Sigmoid colon (tissue), 7 donors: ENCODE results near the gene PPP2R5B. TPM values are rescaled to one million over a fixed set of nuclear protein-coding genes. Genes with fewer than 3 reads are reported as not detected.

Experiments used
- DNase-seq: peaks from one replicate; pipeline ENCODE4 v3.0.0-alpha.2; 2019
- H3K27ac ChIP-seq, 4 donors: fragments of 200-600 bp; sonication (generic); one replicate each; pipeline ENCODE4 v1.5.1; 2016 to 2019; ENCODE audit warnings: mild to moderate bottlenecking in 1 of 4
- H3K27me3 ChIP-seq, 3 donors: fragments of 200-600 bp; sonication (generic); one replicate each; pipeline ENCODE4 v1.5.1; 2019; ENCODE audit warnings: mild to moderate bottlenecking in 1 of 3
- H3K36me3 ChIP-seq, 4 donors: fragments of 200-600 bp; sonication (generic); one replicate each; pipeline ENCODE4 v1.5.1; 2016 to 2019
- H3K4me1 ChIP-seq, 4 donors: fragments of 200-600 bp; sonication (generic); one replicate each; pipeline ENCODE4 v1.5.1; 2017 to 2019
- H3K4me3 ChIP-seq, 4 donors: fragments of 200-600 bp; sonication (generic); one replicate each; pipeline ENCODE4 v1.5.1; 2017 to 2019; ENCODE audit warnings: mild to moderate bottlenecking in 2 of 4, moderate library complexity in 1 of 4
- H3K9me3 ChIP-seq, 4 donors: fragments of 200-600 bp in 3 of 4; sonication (generic) in 3 of 4; one replicate each; pipeline versions ENCODE4 v1.5.1 to v1.6.1; 2013 to 2019
- EP300 ChIP-seq, 4 donors: sonication (generic); formaldehyde crosslinking; IDR thresholded peaks; one replicate each; pipeline ENCODE4 v1.6.1; 2017; ENCODE audit warnings: antibody characterized with exemption in 4 of 4
- POLR2A ChIP-seq, 2 donors: fragments of 450-650 bp; IDR thresholded peaks; one replicate each; pipeline ENCODE4 v1.6.1; 2016; ENCODE audit warnings: antibody characterized with exemption in 2 of 2, mild to moderate bottlenecking in 2 of 2, moderate library complexity in 2 of 2
- POLR2AphosphoS5 ChIP-seq, 4 donors: sonication (generic); formaldehyde crosslinking; IDR thresholded peaks; one replicate each; pipeline ENCODE4 v1.6.1; 2017; ENCODE audit warnings: antibody characterized with exemption in 4 of 4
- WGBS, 2 donors: extraction: QIAGEN DNeasy Blood & Tissue Kit; methylation state at CpG; one replicate each; pipeline ENCODE4 v1.1.7; 2013; 5-methylcytosine and 5-hydroxymethylcytosine counted together
- intact Hi-C: fragments of 100-400 bp; cut with DNase I; formaldehyde crosslinking; loops from one replicate; pipeline ENCODE4 v1.15.1; 2023
- polyA plus RNA-seq, 3 donors: library from polyadenylated mRNA; stranded (reverse); fragments of 200-250 nt; gene quantifications; one replicate each; pipeline ENCODE4 v1.2.3, GENCODE V29; 2013
- total RNA-seq, 4 donors: library from RNA; depleted of rRNA; stranded (reverse); fragments of >200 nt; gene quantifications; one replicate each; pipeline ENCODE4 v1.1.0, GENCODE V29; 2016
- TF ChIP-seq, protein P1 (sequence below), 4 experiments: fragments of 450-650 bp in 3 of 4; fragments of 200-600 bp in 1 of 4; IDR thresholded peaks; one replicate each; pipeline ENCODE4 v1.5.1; 2016 to 2019; ENCODE audit warnings: antibody characterized with exemption in 4 of 4, mild to moderate bottlenecking in 3 of 4, moderate library complexity in 2 of 4
- donor health status: healthy with polysubstance abuse.
- donor health status: Bipolar disorder and iron deficiency.
- donor health status: healthy.

Gene PPP2R5B
- total and polyA plus RNA-seq, 7 donors = 15.6 to 27.3 (median 19.3) TPM

DNA sequence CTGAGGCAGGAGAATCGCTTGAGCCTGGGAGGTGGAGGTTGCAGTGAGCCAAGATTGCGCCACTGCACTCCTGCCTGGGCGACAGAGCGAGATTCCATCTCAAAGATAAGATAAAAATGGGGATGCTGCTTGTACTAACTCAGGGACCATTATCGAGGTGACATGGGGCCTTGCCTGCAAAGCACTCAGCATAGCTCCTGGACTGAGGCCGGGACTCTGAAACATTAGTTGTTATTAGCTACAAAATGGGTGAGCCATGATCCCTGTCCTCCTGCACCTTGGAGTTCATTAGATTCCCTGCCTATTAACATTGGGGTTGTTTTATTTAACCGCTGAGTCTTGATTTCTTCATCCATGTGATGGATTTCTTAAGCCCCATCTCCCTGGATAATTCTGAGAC, 5.1 kb downstream of the PPP2R5B start:
- 95 to 97% methylated on average over 7 of the region's 7 CpGs for WGBS, 2 donors
- intact Hi-C loops = no loop called here

DNA sequence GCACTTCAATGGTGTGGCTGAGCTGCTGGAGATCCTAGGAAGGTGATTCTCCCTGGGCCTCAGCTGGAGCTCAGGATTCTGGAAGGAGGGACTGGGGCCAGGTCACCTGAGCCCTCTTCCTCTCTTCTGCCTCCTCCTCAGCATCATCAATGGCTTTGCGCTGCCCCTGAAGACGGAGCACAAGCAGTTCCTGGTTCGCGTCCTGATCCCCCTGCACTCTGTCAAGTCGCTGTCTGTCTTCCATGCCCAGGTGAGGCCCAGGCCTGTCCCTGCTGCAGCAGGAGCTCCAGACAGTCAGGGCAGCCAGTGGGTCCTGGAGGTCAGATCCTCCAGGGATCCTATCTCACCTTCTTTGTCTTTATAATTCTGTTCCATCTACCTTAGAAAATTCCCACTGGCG, 5.9 kb downstream of the PPP2R5B start:
- Histone ChIP-seq H3K9me3 (no peaks in the 10 kb centered on the region), H3K4me1 (peaks cover 0 to 16% (median 11%) of the 10 kb centered on the region in 4 donors), H3K4me3 (no peak overlapping the region), H3K27me3 (no peaks in the 10 kb centered on the region), H3K27ac (no peak overlapping the region), H3K36me3 (peaks cover 18 to 83% (median 65%) of the 10 kb centered on the region in 4 donors)
- 96 to 98% methylated on average over 6 of the region's 6 CpGs for WGBS, 2 donors
- no peak for DNase-seq
- intact Hi-C loops = no loop called here
- TF ChIP-seq POLR2AphosphoS5 (IDR thresholded peaks at IDR 0.05) = no peak
- no peak for TF ChIP-seq POLR2A (IDR thresholded peaks at IDR 0.05)
- TF ChIP-seq, protein P1, sequence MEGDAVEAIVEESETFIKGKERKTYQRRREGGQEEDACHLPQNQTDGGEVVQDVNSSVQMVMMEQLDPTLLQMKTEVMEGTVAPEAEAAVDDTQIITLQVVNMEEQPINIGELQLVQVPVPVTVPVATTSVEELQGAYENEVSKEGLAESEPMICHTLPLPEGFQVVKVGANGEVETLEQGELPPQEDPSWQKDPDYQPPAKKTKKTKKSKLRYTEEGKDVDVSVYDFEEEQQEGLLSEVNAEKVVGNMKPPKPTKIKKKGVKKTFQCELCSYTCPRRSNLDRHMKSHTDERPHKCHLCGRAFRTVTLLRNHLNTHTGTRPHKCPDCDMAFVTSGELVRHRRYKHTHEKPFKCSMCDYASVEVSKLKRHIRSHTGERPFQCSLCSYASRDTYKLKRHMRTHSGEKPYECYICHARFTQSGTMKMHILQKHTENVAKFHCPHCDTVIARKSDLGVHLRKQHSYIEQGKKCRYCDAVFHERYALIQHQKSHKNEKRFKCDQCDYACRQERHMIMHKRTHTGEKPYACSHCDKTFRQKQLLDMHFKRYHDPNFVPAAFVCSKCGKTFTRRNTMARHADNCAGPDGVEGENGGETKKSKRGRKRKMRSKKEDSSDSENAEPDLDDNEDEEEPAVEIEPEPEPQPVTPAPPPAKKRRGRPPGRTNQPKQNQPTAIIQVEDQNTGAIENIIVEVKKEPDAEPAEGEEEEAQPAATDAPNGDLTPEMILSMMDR (IDR thresholded peaks at IDR 0.05) = no peak
- TF ChIP-seq EP300 (IDR thresholded peaks at IDR 0.05) = no peak

More for the DNA sequence above, 5.1 kb downstream of the PPP2R5B start:
- Histone ChIP-seq H3K4me1 (peaks cover 0 to 15% (median 14%) of the 10 kb centered on the region in 4 donors), H3K4me3 (no peak overlapping the region), H3K9me3 (no peaks in the 10 kb centered on the region), H3K36me3 (peaks cover 18 to 77% (median 65%) of the 10 kb centered on the region in 4 donors), H3K27me3 (no peaks in the 10 kb centered on the region), H3K27ac (no peak overlapping the region)
- no peak for TF ChIP-seq POLR2A (IDR thresholded peaks at IDR 0.05)
- TF ChIP-seq, protein P1 (IDR thresholded peaks at IDR 0.05) = no peak
- no peak for TF ChIP-seq POLR2AphosphoS5 (IDR thresholded peaks at IDR 0.05)
- no peak for TF ChIP-seq EP300 (IDR thresholded peaks at IDR 0.05)
- DNase-seq = no peak

DNA sequence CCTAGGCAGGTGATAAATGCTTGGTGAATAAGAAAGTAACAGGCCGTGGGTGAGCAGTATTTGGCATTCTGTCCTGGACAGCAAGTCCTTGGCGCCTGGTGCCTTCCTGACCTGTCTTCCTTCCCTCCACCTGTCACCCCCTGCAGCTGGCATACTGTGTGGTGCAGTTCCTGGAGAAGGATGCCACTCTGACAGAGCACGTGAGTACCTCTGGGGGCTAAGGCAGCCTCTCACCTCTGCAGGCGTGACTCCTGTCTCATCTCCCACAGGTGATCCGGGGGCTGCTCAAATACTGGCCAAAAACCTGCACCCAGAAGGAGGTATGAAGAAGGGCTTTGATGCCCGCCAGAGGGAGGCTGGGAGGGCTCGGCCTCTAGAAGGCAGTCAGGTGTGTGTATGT, 6.8 kb downstream of the PPP2R5B start:
- intact Hi-C loops = no loop called here
- Histone ChIP-seq H3K27ac (no peak overlapping the region), H3K4me1 (peaks cover 0 to 12% (median 2%) of the 10 kb centered on the region in 4 donors), H3K27me3 (no peaks in the 10 kb centered on the region), H3K4me3 (no peak overlapping the region), H3K9me3 (no peaks in the 10 kb centered on the region), H3K36me3 (peaks cover 18 to 83% (median 65%) of the 10 kb centered on the region in 4 donors)
- no peak for DNase-seq
- 95 to 97% methylated on average over 7 of the region's 7 CpGs for WGBS, 2 donors
- TF ChIP-seq POLR2AphosphoS5 (IDR thresholded peaks at IDR 0.05) (no peak), EP300 (IDR thresholded peaks at IDR 0.05) (no peak), POLR2A (IDR thresholded peaks at IDR 0.05) (no peak)
- TF ChIP-seq, protein P1 (IDR thresholded peaks at IDR 0.05) = no peak

DNA sequence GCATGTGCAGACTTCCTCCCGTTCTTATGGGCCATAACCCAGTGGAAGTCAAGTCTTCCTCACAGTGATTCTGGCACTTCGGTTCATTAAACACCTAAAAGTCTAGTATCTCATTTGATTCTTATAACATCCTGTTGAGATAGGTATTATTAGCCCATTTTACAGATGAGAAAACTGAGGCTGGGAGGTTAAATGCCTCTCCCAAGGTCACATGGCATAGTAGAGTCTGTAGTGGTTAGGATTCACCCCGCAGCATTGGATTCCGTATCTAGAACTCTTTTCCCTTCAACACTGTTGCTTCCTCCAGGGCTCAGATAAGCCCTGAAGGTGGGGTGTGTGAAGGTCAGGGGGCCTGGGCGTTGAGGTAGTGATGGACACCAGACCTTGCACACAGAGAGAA, 7.8 kb downstream of the PPP2R5B start:
- Histone ChIP-seq H3K4me1 (peaks cover 0 to 9% (median 0%) of the 10 kb centered on the region in 4 donors), H3K36me3 (peaks cover 18 to 75% (median 59%) of the 10 kb centered on the region in 4 donors), H3K27ac (no peak overlapping the region), H3K27me3 (no peaks in the 10 kb centered on the region), H3K9me3 (no peaks in the 10 kb centered on the region), H3K4me3 (no peak overlapping the region)
- DNase-seq = no peak
- no peak for TF ChIP-seq POLR2AphosphoS5 (IDR thresholded peaks at IDR 0.05)
- no peak for TF ChIP-seq EP300 (IDR thresholded peaks at IDR 0.05)
- TF ChIP-seq POLR2A (IDR thresholded peaks at IDR 0.05) = no peak
- TF ChIP-seq, protein P1 (IDR thresholded peaks at IDR 0.05) = no peak
- 91 to 94% methylated on average over 5 of the region's 5 CpGs for WGBS, 2 donors
- intact Hi-C loops = no loop called here
